Measurements from ENCODE around the gene ASCL2.

The ASCL2 gene

DNA sequence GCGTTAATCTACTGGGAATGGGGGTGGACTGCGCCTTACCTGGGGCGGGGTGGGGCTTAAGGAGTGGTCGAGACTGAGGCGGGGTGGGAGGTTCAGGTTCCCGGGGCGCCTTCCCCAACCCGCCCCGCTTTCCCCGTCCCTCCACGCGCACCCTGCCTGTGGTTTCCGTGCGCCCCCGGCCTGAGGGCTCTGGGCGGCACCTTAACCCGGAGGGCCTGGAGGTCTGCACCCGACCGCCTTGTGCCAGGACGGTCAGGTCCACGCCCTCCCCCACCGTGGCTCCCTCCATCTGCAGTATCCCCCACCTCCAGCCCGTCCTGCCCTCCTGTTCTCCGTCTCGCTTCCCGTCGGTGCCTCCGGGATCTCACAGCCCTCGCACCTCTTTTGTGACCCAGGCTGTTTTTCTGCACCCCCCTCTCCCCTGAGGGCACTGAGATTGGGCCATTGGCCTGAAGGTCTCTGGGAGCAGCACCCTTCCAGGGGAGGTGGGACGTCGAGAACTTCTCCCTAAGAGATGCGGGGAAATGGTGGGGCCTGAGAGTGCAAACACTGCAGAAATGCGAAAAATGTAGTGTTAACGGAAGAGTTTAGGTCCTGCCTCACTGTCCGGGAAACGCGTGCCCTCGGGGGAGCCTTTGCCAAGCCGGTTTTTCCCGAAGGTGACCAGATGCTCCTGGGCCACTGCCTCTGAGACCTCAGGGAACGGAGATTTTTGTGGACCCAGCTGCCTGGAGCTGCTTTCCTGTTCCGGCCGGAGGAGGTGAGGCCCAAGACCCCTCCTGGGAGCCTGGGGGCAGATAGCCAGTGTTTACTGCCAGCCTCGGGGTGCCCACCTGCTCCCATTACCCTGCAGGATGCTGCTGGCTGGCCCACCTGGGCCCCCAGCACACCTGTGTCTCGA lies 1.2 kb upstream of the ASCL2 start:
- no peak for DNase-seq (ENCODE audit: low spot score)

DNA sequence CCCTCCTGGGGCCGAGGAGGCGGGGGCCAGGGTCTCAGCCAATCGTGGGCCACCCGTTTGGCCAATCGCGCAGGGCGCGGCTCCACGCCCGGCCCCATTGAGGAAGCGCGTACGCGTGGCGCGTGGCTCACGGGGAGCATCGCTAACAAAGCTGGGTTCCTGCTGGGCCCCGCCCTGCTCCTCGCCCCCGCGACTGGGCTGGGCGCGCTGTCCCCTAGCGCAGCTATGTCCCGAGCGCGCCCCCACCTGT lies 614 bp upstream of the ASCL2 start:
- DNase-seq (ENCODE audit: low spot score): no peak

DNA sequence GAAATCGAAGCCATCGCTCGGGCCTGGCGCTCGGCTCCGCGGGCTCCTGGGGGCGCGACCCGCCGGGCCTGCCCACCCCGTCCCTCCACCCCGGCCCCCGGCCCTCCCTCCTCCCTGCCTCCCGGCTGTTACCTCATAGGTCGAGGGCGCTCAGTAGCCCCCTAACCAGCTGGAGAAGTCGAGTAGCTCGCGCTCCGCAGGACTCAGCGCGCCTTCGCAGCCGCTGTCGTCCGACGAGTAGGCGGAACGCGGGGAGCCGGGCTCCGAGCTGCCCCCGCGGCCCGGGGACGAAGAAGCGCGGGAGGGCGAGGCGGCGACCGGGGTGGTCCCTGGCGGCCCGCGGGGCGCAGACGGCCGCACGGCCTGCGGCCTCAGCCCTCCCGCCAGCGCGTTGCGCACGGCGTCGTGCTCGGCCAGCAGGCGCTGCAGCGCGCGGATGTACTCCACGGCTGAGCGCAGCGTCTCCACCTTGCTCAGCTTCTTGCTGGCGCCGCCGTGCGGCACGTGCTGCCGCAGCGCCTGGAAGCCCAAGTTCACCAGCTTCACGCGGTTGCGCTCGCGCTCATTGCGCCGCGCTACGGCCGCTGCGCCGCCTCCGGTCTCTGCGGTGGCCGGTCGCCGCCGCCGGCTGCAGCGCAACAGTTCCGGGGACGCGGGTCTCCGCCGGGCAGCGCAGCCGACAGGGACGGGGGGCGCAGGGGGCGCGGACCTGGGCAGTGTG lies 627 bp downstream of the ASCL2 start:
- DNase-seq (ENCODE audit: low spot score): peak; percentile 24

DNA sequence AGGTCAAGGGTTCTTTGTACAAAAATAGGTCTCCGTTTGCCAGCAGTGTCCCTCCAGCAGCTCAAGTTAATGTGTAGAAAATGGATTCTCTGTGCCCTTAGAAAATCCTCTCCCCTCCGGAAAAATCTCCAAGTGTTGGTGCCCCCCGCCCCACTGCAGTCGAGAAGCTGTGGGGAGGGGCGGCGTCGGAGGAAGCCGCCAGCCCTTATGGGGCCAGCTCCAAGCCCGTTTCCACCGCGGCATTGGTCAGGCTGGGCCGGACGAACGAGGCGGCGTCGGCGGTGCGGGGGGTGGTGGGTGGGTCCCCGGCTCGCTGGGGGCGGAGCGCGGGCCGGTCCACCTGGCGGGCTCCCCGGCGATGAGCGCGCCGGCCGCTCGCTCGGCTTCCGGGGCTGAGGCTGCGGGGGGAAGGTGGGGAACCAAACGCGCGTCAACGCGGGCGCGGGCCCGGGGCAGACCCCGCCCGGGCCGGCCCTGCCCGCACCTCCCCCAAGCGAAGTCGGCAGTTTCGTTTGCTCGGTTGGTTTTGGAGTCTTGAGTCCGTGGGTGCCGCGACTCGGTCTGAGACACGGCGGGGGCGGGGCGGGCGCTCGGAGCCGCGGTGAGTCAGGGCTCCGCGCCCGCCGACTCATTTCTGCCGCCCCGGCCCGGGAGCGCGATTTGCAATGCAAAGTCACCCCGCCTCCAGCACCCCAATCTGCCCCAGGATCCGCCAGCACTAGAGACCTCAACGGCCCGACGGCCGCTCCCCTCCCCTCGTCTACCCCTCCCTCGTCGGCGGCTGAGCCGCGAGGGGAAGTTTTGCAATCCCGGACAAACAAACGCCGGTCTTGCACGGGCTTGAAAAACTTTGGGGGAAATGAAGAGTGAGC lies 1.4 kb downstream of the ASCL2 start:
- peak; percentile 14 for DNase-seq (ENCODE audit: low spot score)

DNA sequence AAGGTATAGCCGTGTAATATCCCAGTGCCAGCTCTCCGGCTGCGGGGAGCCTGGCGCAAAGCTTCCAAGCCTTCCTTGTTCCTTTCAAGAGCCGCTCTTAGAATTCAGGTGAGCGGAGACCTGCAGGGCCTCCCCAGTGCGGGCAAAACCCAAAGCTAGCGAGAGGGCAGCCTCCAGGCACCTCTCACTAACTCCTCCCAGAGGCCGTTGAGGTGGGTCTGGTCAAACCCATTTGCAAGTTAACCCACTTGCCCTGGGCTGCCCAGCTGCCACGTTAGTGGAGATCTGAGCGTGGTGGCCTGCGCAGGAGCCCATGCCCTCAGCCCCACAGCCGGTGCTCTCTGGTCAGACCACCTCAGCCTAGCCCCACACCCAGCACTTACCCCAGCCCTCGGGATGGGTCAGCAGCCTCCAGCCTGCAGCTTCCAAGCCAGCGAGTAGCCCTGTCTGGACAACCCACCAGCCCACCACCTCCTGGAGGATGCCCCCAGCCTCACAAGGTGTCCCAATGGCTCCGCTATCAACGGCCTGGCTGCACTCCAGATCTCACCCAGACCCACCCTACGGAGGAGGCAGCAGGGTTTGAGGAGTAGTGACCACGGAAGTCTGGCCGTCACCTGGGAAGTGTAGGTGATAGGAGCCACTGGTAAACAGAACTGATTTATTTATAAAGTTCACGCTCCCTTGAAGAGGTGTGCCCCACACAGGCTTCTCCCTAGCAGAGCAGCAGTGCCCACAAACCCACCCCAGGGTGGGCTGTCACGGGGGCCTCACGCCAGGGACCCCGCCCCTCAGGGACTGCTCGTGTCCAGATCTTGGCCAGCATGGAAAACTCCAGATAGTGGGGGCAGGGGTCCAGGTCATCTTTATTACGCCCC lies 2.3 kb downstream of the ASCL2 start:
- no peak for DNase-seq (ENCODE audit: low spot score)

DNA sequence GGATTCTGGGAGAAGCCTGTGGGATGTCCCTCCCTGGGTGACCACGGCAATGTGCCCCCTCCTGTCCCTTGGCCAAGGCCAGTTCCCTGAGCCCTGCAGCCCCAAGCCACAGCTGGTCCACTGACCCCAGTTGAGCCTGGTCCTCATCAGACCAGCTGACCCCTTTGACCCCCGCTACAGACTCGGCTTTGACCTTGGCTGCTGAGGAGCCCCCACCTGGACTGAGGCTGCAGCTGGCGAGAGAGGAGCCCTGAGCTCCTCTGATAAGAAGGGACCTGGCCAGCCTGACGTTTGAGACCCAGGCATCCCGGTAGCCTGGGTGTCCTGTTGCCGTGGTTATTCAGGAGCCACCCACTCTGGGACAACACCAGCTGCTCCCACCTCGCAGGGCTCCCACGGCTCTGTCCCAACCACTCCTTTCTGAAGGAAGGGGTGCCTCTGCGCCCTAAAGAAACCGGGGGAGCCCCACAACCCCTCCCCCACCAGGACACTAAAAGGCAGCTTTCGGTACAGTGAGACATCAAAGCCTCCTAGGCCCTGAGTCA lies 3.0 kb downstream of the ASCL2 start:
- no peak for DNase-seq (ENCODE audit: low spot score)

DNA sequence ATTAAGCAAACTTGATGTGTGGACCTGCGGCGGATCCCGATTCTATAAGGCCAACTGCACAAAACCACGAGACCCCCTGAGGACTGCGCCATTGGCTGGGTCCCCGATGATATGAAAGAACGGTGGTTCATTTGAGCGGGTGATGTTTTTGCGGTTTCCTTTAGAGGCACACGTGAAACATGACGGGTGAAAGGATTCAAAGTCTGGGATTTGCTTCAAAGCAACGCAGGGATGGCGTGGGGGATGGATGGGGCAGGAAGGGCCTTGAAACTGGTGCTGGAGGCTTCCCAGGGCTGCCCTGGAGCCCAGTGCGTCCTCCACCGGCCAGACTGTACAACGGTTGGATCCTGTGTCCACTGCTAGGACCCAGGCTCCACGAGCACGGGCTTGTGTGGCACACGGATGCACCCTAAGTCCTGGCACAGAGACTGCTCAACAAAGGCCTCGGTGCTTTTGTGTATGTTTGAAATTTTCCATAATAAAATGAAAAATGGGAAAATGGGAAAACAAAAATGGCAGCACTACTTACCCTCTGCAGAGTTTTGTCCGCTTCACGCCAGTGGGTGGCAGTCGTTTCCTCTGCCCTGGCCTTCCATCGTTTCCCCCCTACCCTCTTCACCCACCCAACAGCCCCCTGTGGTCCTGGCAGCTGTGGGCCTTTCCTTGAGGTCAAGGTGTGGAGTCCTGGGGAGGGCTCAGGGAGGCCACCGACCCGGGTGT lies 3.6 kb downstream of the ASCL2 start:
- DNase-seq (ENCODE audit: low spot score): no peak

DNA sequence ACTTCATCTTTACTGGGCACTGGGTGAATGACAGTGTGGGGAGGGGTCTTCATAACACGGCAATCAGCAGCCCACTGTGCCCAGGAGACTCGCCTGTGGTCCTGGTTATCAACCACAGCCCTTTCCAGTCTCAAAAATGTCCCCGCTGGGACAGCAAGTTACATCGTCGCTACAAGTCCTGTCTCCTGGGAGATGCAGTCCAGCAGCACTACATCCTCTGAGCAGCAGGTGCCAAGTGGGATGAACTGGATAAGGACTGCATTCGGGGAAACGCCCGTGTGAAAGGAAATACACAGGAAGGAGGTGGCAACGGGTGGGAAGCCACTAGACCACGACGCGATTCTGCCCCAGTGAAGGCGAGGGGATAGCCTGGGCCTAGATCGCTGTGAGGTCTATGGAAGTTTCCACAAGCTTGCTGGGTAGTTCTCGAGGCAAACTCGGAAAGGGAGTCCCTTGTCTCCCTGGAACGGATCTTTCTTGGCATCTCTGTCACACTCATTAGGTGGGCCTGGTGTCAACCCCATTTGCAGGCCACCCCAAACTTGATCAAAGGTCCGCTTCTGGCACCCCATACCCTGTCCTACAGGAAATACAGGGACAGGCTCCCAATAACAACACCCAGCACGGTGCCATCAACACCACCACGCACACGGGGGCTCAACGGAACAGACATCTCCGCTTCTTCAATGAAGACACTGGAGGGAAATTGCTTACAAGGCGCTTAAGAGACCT lies 4.4 kb downstream of the ASCL2 start:
- no peak for DNase-seq (ENCODE audit: low spot score)

DNA sequence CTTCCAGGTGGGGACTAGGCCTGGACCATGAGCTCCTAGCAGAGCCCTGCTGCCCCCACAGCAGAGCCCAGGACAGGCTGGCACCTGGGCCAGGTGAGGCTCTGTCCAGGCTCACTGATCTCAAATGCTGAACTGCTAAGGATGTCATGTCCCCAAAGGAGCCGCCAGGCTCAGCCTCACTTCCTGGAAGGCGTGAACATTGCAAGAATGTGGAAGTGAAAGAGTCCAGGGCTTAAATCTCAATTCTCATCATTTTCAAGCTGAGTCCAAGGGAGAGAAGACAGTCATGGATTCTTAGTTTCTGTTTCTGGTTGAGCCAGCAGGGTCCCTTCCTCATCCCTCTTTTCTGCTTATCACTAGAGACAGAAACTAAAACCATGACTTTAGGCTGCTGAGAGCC lies 5.0 kb downstream of the ASCL2 start:
- no peak for DNase-seq (ENCODE audit: low spot score)

DNA sequence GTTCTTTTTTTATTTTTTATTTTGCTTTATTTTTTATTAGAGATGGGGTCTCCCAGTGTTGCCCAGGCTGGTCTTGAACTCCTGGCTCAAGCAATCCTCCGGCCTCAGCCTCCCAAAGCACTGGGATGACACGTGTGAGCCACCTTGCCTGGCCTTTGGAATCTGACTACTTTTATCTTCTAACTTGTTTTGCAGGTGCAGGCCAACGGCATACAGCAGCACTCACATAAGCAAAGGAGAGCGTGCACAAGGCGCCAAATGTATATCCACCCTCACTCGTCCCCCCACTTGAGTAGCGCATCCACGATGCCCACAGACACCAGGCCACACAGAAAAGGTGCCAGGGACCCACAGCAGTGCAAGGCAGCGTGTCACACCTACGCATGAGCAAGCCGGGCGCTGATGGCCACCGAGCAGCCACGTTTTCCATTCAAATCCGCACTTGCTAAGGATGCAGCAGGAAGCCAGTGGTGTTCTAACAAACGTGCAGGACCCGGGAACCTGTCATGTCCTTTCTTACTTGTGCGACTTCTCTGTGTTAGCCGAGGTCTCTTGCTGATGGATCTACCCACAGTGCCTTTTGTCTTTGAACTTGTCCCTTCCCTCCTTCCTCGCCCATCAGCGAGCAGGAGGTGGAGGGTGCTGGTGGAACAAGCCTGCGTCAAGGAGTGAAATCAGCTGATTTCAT lies 5.9 kb downstream of the ASCL2 start:
- DNase-seq (ENCODE audit: low spot score): no peak

DNA sequence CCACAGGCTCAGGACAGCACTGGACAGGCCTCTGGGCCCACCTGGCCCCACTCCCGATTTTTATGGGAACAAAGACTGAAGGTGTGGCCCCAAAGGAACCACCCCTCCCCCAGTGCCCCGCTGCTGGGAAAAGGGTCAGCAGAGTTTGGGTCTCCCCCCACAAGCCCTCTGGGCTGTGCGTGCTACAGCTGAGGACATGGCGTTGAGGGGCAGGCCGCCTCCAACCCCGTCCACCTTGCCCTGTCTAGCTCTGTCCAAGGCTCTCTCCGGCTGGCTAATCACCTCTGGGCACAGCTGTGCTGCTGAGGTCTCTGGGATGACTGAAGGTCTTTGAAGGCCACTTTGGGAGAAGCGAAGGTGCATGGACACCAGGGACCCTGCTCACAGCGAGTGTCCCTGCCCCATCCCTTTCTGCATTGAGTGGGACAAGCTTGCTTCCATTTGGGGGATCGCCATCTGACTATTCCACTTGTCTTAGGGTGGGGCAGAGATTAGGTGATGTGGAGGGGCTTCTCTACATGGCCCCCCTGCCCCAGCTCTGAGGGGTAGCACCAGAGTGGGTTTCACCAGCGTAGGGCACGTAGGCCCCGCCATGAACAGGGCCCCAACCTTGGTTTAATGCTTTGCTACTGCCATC lies 6.5 kb downstream of the ASCL2 start:
- no peak for DNase-seq (ENCODE audit: low spot score)

DNA sequence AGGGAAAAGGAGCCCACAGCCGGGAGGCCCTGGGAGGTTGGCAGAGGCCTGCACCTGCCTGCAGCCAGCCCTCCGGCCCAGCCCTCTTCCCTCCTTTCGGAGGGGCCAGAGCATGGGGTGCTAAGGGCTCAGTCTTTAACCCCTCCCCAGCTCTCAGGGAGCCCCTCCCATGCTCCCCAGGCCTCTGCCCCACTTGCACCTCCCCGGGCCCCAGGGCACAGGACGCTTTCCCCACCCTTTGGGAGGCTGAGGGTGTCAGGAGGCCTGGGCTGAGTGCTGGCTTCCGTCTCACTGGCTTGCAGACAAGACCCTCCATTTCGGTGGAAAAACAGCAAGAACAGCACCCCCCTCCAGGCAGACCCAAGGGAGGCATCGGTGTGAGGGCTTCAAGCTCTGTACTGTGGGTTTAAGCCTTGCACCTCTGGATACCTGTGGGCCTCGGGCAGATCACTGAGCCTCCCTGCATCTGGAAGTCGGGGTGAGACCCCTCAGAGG lies 7.3 kb downstream of the ASCL2 start:
- no peak for DNase-seq (ENCODE audit: low spot score)

DNA sequence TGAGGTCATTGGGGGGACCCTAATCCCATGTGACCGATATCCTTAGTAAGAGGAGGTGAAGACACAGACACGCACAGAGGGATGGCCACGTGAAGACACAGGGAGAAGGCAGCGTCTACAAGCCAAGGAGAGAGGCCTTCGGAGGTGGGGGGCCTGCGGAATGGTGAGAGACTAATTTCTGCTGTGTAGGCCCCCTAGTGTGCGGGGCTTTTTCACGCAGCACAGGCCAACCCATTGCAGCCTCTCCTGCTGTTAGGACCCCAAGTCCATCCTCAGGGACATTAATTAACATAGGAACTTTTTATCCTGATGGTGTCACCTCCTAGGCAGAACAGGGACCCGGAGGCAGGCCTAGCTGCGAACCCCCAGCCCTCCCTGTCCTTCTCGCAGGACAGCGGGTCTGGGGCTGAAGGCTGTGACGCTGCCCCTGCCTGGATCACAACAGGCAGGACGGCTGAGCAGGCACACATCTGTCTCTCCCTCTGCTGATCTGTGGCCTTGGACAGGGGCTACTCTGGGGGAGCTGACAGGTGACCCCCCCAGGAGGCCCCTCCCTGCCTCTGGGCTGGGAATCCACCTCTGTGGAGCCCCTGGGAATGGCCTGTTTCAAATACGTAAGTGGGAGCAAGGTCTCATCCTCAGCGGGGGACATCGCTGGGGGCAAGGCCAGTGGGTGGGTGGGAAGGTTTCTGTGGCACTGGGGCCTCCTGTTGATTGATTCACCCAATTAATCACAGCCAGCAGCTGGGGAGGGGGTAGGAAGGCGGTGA lies 7.9 kb downstream of the ASCL2 start:
- no peak for DNase-seq (ENCODE audit: low spot score)

DNA sequence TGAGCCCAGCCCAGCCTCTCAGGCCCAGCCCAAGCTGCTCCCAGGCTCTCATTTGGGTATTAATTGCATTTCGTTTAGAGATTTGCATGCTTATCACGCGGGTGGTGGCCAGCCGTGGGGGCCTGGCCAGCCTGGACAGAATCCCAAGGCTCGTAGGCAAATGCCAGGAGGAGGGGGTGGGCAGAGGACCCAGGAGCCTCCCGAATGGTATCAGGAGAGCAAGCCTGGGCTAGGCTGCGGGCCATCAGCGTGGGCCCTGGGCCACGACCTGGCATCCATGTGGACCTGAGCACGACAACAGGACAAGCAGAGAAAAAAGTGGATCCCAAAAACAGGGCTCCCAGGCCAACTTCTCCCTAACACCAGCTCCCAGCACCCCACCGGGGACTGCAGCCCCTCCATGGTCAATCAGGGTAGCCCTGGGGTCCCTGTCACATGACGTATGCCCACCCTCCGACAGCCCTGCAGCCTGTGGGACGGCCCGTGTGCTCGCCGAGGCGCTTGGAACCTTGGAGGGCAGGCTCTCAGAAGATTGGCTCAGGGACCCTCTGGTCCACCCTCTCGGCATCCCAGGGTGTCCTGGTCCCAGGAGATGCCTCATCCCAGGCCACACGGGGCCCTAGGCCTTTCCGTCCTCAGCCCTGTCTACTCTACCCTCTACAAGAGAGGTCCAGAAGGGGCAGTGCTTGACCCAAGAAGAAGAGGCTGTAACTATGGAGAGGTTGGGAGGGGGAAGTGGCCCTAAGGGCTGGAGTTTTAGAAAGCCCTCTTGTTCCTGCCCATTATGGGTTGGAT lies 8.8 kb downstream of the ASCL2 start:
- no peak for DNase-seq (ENCODE audit: low spot score)

DNA sequence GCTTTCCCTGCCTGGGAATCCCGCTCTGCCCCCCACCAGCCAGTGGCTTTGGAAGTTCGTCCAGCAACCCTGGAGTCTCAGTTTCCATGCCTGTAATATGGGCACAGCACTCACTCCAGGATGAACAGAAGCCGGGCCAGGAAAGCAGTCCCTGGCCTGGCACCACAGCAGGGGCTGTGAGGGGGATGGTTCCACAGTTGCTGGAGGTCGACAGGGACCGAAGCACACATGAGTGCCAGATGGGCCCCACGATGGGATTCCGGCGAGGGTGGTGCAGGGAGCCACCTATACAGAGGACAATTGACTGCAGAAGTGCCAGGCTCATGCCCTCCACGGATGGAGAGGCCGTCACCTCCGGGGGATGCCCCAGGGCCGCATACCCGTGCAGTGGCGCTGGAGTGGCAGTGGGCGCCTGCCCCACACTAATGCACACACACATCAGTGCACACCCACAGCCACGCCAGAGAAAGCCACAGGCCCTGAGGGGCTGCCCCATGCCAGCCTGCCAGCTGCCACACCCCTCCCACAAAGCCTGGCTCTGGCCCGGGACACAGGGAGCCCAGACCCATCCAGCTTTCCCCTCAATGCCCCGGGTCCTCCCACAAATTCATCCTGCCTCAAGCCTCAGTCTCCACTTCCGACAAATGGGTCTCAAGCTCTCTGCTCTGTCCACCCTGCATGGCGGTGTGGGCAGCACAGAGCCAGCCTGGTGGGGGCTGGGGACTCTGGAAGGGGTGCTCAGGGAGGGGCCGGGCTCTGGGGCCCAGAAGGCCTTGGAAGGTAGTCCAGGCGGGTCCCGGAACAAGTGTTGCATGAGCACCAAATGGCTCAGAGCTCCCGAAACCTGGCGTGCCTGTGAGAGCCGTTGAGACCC lies 9.7 kb downstream of the ASCL2 start:
- DNase-seq (ENCODE audit: low spot score): no peak

DNA sequence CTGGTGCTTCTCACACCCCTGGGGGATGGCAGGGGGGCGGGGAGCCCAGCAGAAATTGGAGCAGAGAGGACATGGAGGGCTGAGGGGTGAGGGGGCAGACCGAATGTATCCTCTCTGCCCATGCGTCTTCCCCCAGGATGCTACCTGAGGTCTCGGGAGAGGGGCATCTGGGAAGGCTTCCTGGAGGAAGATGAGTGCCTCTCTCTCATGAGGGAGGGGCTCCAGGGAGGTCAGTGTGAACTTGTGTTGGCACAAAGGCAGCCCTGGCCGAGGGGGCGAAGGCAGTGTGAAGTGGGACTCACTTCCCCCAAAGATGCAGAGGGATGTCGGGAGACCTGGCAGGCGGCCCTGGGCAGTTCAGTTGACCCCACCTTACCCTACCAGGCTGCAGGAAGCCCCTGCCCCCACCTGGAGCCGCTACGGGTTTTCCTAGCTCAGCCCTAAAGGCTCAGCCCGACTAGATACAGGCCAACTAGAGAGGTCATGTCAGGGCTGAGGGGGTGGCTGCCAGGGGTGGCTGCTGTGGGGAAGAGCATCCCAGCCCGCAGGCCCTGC lies 10.4 kb downstream of the ASCL2 start:
- no peak for DNase-seq (ENCODE audit: low spot score)

Data from LoVo (cell line).